ENCODE data around the gene PTP4A1.

PTP4A1 gene

DNA sequence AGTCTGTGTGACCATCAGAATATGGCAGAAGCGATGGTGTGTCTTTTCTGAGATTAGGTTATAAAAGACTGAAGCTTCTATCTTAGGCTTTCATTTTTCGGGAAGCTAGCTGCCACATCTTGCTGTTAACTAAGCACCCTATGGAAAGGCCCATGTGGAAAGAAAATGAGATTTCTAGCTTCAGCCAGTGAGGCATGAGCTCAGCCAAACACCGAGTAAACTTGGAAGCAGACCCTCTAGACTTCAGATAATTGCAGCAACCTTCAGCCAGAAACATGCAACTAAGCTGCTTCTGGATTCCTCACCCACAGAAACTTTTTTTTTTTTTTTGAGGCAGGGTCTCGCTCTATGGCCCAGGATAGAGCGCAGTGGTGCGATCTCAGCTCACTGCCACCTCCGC, 20.6 kb downstream of the PTP4A1 start:
- no peaks in the 10 kb centered on the region for H3K36me3 ChIP-seq
- no peaks in the 10 kb centered on the region for H3K9me3 ChIP-seq
- TF ChIP-seq, protein P1, sequence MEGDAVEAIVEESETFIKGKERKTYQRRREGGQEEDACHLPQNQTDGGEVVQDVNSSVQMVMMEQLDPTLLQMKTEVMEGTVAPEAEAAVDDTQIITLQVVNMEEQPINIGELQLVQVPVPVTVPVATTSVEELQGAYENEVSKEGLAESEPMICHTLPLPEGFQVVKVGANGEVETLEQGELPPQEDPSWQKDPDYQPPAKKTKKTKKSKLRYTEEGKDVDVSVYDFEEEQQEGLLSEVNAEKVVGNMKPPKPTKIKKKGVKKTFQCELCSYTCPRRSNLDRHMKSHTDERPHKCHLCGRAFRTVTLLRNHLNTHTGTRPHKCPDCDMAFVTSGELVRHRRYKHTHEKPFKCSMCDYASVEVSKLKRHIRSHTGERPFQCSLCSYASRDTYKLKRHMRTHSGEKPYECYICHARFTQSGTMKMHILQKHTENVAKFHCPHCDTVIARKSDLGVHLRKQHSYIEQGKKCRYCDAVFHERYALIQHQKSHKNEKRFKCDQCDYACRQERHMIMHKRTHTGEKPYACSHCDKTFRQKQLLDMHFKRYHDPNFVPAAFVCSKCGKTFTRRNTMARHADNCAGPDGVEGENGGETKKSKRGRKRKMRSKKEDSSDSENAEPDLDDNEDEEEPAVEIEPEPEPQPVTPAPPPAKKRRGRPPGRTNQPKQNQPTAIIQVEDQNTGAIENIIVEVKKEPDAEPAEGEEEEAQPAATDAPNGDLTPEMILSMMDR (IDR thresholded peaks at IDR 0.05; ENCODE audit: low read depth, low read length), result no peak
- no peaks in the 10 kb centered on the region for H3K27me3 ChIP-seq
- DNase-seq, result no peak
- no peak overlapping the region for H3K4me3 ChIP-seq (ENCODE audit: low read depth, low read length)
- H3K4me1 ChIP-seq, result peaks cover 2% of the 10 kb centered on the region; the same call in 1 of the 2 replicates

DNA sequence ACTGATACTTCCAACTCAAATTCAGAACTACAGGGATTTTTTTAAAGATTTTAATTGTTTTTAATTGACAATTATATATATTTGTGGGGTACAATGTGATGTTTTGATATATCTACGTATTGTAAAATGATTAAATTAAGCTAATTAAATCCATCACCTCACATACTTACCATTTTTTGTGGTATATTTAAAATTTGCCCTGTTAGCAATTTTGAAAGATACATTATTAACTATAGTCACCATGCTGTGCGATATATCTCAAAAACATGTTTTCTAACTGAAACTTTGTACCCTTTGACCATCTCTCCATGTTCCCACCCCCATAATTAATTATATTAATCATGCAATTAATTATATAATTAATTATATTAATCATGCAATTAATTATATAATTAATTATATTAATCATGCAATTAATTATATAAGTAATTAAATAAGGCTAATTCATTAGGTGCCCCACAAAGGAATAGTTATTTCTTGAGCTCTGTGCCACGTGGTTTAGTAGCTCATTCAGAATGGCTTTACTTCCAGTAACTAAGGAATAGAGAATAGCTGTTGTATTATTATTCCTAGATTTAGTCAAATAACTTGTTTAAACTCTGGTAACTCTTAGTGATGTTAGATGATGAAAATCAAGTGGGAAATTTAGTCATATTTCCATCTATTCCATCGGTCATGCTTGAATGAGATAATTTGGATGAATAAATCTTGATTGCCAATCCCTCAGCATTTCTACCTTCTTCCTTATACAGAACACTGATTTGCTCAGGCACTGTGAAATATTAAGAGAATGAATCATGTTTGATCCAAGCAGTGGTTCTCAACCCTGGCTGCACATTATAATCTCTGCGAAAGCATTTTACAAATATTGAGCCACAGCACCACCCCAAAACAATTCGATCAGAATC, 25.1 kb downstream of the PTP4A1 start:
- DNase-seq, result no peak
- Histone ChIP-seq H3K4me1 (peaks cover 2% of the 10 kb centered on the region; the same call in 1 of the 2 replicates), H3K36me3 (no peaks in the 10 kb centered on the region), H3K27me3 (no peaks in the 10 kb centered on the region), H3K9me3 (no peaks in the 10 kb centered on the region), H3K4me3 (ENCODE audit: low read depth, low read length) (peak overlapping the region; percentile 95)
- TF ChIP-seq, protein P1 (IDR thresholded peaks at IDR 0.05; ENCODE audit: low read depth, low read length), result no peak

GRCh38 chr6:63598049-63599036, 26.1 kb downstream of the PTP4A1 start:
- H3K9me3 ChIP-seq, result no peaks in the 10 kb centered on the region
- H3K36me3 ChIP-seq, result no peaks in the 10 kb centered on the region
- no peaks in the 10 kb centered on the region for H3K27me3 ChIP-seq
- peaks cover 2% of the 10 kb centered on the region; the same call in 1 of the 2 replicates for H3K4me1 ChIP-seq
- TF ChIP-seq, protein P1 (IDR thresholded peaks at IDR 0.05; ENCODE audit: low read depth, low read length), result peak; percentile 93
- peak; percentile 77 for DNase-seq
- H3K4me3 ChIP-seq (ENCODE audit: low read depth, low read length), result peak overlapping the region; percentile 95

GRCh38 chr6:63599243-63599642, 27.0 kb downstream of the PTP4A1 start:
- TF ChIP-seq, protein P1 (IDR thresholded peaks at IDR 0.05; ENCODE audit: low read depth, low read length), result no peak
- DNase-seq, result no peak
- no peaks in the 10 kb centered on the region for H3K36me3 ChIP-seq
- no peak overlapping the region; the same call in 1 of the 2 replicates for H3K4me3 ChIP-seq (ENCODE audit: low read depth, low read length)
- no peaks in the 10 kb centered on the region for H3K27me3 ChIP-seq
- H3K9me3 ChIP-seq, result no peaks in the 10 kb centered on the region
- H3K4me1 ChIP-seq, result peaks cover 2% of the 10 kb centered on the region; the same call in 1 of the 2 replicates

- no peak for DNase-seq
- Histone ChIP-seq H3K4me1 (peaks cover 2% of the 10 kb centered on the region; the same call in 1 of the 2 replicates), H3K36me3 (no peaks in the 10 kb centered on the region), H3K4me3 (ENCODE audit: low read depth, low read length) (no peak overlapping the region), H3K9me3 (no peaks in the 10 kb centered on the region), H3K27me3 (no peaks in the 10 kb centered on the region)
- TF ChIP-seq, protein P1 (IDR thresholded peaks at IDR 0.05; ENCODE audit: low read depth, low read length), result no peak
These were observed 27.9 kb downstream of the PTP4A1 start for GRCh38 chr6:63600136-63600535.

Data from BE2C (cell line).